ENCODE data around the gene F5. TPM values are rescaled to one million over a fixed set of nuclear protein-coding genes. Genes with fewer than 3 reads are reported as not detected.

Gene F5
- polyA plus RNA-seq, 3 donors: 6.5 to 14.5 (median 7.1) TPM

DNA sequence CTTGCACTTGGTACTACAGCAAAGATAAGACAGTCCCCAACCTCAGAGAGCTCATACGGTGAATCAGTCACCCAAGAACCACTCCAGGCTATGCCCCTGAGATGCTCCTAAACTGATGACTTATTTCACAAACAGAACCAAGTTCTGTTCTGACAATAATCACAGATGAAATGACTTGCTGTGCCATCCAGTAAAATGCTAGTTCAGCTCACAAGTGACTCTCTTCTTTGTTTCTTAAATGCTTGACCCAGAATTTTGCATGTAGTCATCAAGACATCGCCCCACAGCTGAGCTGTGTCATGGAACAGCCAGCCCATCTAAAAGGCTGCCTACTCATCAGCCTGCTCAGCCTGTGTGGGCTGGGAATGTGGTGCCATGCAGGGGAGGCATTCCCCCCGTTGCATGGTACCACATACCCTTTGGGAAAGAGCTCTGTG lies 94.4 kb downstream of the F5 start:
- WGBS (ENCODE audit: insufficient coverage): 100% methylated on average over 2 of the region's 3 CpGs
- H3K79me2 ChIP-seq (ENCODE audit: insufficient read depth, low read length): no peaks in the 10 kb centered on the region
- no peak overlapping the region for H2AFZ ChIP-seq (ENCODE audit: insufficient read depth, low read depth, low read length, poor library complexity, severe bottlenecking)
- H3K9me3 ChIP-seq (replicated peaks in 1 of 2; ENCODE audit: control insufficient read depth in 1 of 2, insufficient read depth in 1 of 2, low read length in 2 of 2): no peaks in the 10 kb centered on the region
- H3K27me3 ChIP-seq (ENCODE audit: control insufficient read depth in 2 of 2, insufficient read depth in 2 of 2, low read length in 2 of 2): no peaks in the 10 kb centered on the region
- Mint-ChIP-seq H3K27me3 (ENCODE audit: low read depth in 3 of 3) (peaks cover 1 to 4% (median 3%) of the 10 kb centered on the region in 3 donors), H3K4me1 (peaks cover 3% of the 10 kb centered on the region), H3K9me3 (no peaks in the 10 kb centered on the region), H3K36me3 (no peaks in the 10 kb centered on the region), H3K27ac (no peak overlapping the region), H3K4me3 (no peak overlapping the region)
- H3K4me3 ChIP-seq (replicated peaks in 1 of 3; ENCODE audit: low read depth in 2 of 3, low read length in 3 of 3): no peak overlapping the region
- DNase-seq: no peak
- H3K27ac ChIP-seq (ENCODE audit: low read depth in 1 of 2, low read length in 2 of 2): no peak overlapping the region
- peaks cover under 1 to 3% of the 10 kb centered on the region in 2 donors for H3K4me1 ChIP-seq (ENCODE audit: control insufficient read depth in 1 of 2, insufficient read depth in 2 of 2, low read length in 2 of 2)
- no peaks in the 10 kb centered on the region for H4K20me1 ChIP-seq (ENCODE audit: insufficient read depth, low read length)
- no peaks in the 10 kb centered on the region for H3K36me3 ChIP-seq (replicated peaks in 1 of 2; ENCODE audit: control insufficient read depth in 1 of 2, insufficient read depth in 2 of 2, low read length in 2 of 2)
- intact Hi-C loops (cut with micrococcal nuclease): no loop called here
- H3K9ac ChIP-seq (ENCODE audit: insufficient read depth, low read length, poor library complexity, severe bottlenecking): no peak overlapping the region
- TF ChIP-seq, protein P1, sequence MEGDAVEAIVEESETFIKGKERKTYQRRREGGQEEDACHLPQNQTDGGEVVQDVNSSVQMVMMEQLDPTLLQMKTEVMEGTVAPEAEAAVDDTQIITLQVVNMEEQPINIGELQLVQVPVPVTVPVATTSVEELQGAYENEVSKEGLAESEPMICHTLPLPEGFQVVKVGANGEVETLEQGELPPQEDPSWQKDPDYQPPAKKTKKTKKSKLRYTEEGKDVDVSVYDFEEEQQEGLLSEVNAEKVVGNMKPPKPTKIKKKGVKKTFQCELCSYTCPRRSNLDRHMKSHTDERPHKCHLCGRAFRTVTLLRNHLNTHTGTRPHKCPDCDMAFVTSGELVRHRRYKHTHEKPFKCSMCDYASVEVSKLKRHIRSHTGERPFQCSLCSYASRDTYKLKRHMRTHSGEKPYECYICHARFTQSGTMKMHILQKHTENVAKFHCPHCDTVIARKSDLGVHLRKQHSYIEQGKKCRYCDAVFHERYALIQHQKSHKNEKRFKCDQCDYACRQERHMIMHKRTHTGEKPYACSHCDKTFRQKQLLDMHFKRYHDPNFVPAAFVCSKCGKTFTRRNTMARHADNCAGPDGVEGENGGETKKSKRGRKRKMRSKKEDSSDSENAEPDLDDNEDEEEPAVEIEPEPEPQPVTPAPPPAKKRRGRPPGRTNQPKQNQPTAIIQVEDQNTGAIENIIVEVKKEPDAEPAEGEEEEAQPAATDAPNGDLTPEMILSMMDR (IDR thresholded peaks at IDR 0.05): no peak
- H3K4me2 ChIP-seq (replicated peaks; ENCODE audit: extremely low read depth, low read length, poor library complexity, severe bottlenecking): no peak overlapping the region

DNA sequence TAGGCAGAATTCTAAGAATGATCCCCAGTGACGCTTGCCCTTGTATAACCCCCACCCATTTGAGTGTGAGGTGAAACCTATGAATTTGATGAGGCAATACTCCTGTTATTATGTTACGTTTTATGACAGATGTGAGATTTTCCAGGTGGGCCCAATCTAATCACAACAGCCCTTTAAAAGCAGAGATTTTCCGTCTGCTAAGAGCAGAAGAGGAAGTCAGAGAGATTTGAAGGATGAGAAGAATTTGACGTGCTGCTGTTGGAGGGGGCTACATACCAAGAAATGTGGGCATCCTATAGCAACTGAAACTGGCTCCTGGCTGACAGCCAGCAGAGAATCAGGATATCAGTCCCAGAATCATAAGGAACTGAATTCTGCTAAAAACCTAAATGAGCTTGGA lies 98.1 kb downstream of the F5 start:
- no peaks in the 10 kb centered on the region for H4K20me1 ChIP-seq (ENCODE audit: insufficient read depth, low read length)
- peaks cover 16% of the 10 kb centered on the region for H3K79me2 ChIP-seq (ENCODE audit: insufficient read depth, low read length)
- H3K9ac ChIP-seq (ENCODE audit: insufficient read depth, low read length, poor library complexity, severe bottlenecking): no peak overlapping the region
- Mint-ChIP-seq H3K4me1 (peaks cover 30% of the 10 kb centered on the region), H3K9me3 (no peaks in the 10 kb centered on the region), H3K4me3 (no peak overlapping the region), H3K27me3 (ENCODE audit: low read depth in 3 of 3) (peaks cover 0 to 3% (median 3%) of the 10 kb centered on the region in 3 donors), H3K36me3 (no peaks in the 10 kb centered on the region), H3K27ac (no peak overlapping the region)
- no peak for DNase-seq
- no peaks in the 10 kb centered on the region for H3K9me3 ChIP-seq (replicated peaks in 1 of 2; ENCODE audit: control insufficient read depth in 1 of 2, insufficient read depth in 1 of 2, low read length in 2 of 2)
- no peak overlapping the region for H3K4me3 ChIP-seq (replicated peaks in 1 of 3; ENCODE audit: low read depth in 2 of 3, low read length in 3 of 3)
- TF ChIP-seq, protein P1 (IDR thresholded peaks at IDR 0.05): no peak
- no peaks in the 10 kb centered on the region for H3K27me3 ChIP-seq (ENCODE audit: control insufficient read depth in 2 of 2, insufficient read depth in 2 of 2, low read length in 2 of 2)
- intact Hi-C loops (cut with micrococcal nuclease): loop anchor here in 1 of 2 donors (5.0 kb wide), 1 partner anchor 121 kb away; the partner anchor contains the start of genes BLZF1 and NME7
- H3K27ac ChIP-seq (ENCODE audit: low read depth in 1 of 2, low read length in 2 of 2): no peak overlapping the region
- 0% methylated on average over 1 of the region's 4 CpGs for WGBS (ENCODE audit: insufficient coverage)
- peaks cover 31 to 35% of the 10 kb centered on the region in 2 donors for H3K4me1 ChIP-seq (ENCODE audit: control insufficient read depth in 1 of 2, insufficient read depth in 2 of 2, low read length in 2 of 2)
- no peak overlapping the region for H3K4me2 ChIP-seq (replicated peaks; ENCODE audit: extremely low read depth, low read length, poor library complexity, severe bottlenecking)
- no peaks in the 10 kb centered on the region for H3K36me3 ChIP-seq (replicated peaks in 1 of 2; ENCODE audit: control insufficient read depth in 1 of 2, insufficient read depth in 2 of 2, low read length in 2 of 2)
- H2AFZ ChIP-seq (ENCODE audit: insufficient read depth, low read depth, low read length, poor library complexity, severe bottlenecking): no peak overlapping the region

All from CD14-positive monocyte (primary cell).